HG02678 (cell line): ENCODE results near the gene KLK7.

Experiments used
- ATAC-seq: cut with Tn5 transposase; IDR thresholded peaks from one replicate; pipeline ENCODE4 v1.9.1; 2021; ENCODE audit warnings: mild to moderate bottlenecking, moderate library complexity; ENCODE audit not compliant: unreplicated experiment

KLK7 gene

GRCh38 chr19:50983625-50984292, at the start of gene KLK7:
Gene KLK7, minus strand, starts transcription at chr19:50983917. Its CDS starts 1,518 bp downstream, at chr19:50982399.
- no peak for ATAC-seq

- no peak for ATAC-seq
These were observed 48.1 kb upstream of the KLK7 start for GRCh38 chr19:51031880-51032225.

- ATAC-seq, result no peak
These were observed 47.6 kb upstream of the KLK7 start for GRCh38 chr19:51031220-51031879.

GRCh38 chr19:51030631-51031030, 46.9 kb upstream of the KLK7 start:
- ATAC-seq, result no peak

- no peak for ATAC-seq
These were observed 46.0 kb upstream of the KLK7 start for GRCh38 chr19:51029718-51030117.

GRCh38 chr19:51027873-51028272, 44.2 kb upstream of the KLK7 start:
- no peak for ATAC-seq

GRCh38 chr19:51027126-51027806, 43.5 kb upstream of the KLK7 start:
- ATAC-seq, result no peak

GRCh38 chr19:51026554-51026831, 42.8 kb upstream of the KLK7 start, which contains the start of gene KLK11:
Gene KLK11, minus strand, starts transcription at chr19:51026616. Its CDS starts 985 bp downstream, at chr19:51025631.
- no peak for ATAC-seq

GRCh38 chr19:51025809-51026553, 42.3 kb upstream of the KLK7 start:
- no peak for ATAC-seq

GRCh38 chr19:51025401-51025800, 41.7 kb upstream of the KLK7 start:
- no peak for ATAC-seq

- no peak for ATAC-seq
These were observed 41.2 kb upstream of the KLK7 start for GRCh38 chr19:51024924-51025323.

- no peak for ATAC-seq
These were observed 40.2 kb upstream of the KLK7 start for GRCh38 chr19:51023946-51024345.

GRCh38 chr19:51022526-51022925, 38.8 kb upstream of the KLK7 start:
- no peak for ATAC-seq

GRCh38 chr19:51020988-51021651, 37.4 kb upstream of the KLK7 start:
- ATAC-seq, result no peak

- ATAC-seq, result no peak
These were observed 35.8 kb upstream of the KLK7 start, which contains the start of gene KLK10 for GRCh38 chr19:51019544-51019925. Gene KLK10, minus strand, starts transcription at chr19:51019709. Its CDS starts 579 bp downstream, at chr19:51019130.

- no peak for ATAC-seq
These were observed 35.2 kb upstream of the KLK7 start for GRCh38 chr19:51018745-51019543.

GRCh38 chr19:51016798-51017683, 33.3 kb upstream of the KLK7 start:
- no peak for ATAC-seq

- ATAC-seq, result no peak
These were observed 32.1 kb upstream of the KLK7 start for GRCh38 chr19:51015691-51016267.

- no peak for ATAC-seq
These were observed 30.5 kb upstream of the KLK7 start for GRCh38 chr19:51014242-51014641.
